AG04449 (cell line): Measurements from ENCODE around the gene TNFAIP2.
"Not testable (repeated sequence)": the region's sequence is repeated elsewhere in the genome, so short reads cannot be mapped to it uniquely, and the experiment has no call there.

ENCODE experiments used
- CTCF ChIA-PET: fragments of 350-600 bp; formaldehyde crosslinking; extraction: SDS; loops from one replicate; lab custom pipeline; 2021; ENCODE audit warnings: antibody characterized with exemption; lab: Yijun Ruan, JAX
- POLR2A ChIA-PET: fragments of 400-600, 350-600 bp; formaldehyde crosslinking; extraction: SDS; loops from one replicate; lab custom pipeline; 2020; ENCODE audit warnings: antibody characterized with exemption, inconsistent platforms; lab: Yijun Ruan, JAX
- DNase-seq: peaks from one replicate; pipeline ENCODE4 v3.0.0-alpha.2; 2010; ENCODE audit warnings: low read depth, low spot score
- H3K4me3 ChIP-seq: 2 replicates; pipeline ENCODE4 v1.5.1; 2011; ENCODE audit warnings: low read depth, mild to moderate bottlenecking, control low read depth, low read length
- CTCF ChIP-seq: IDR thresholded peaks from one replicate; pipeline ENCODE4 v1.5.1; 2011; ENCODE audit warnings: mild to moderate bottlenecking, moderate library complexity, low read length, control low read depth, inconsistent platforms; ENCODE audit not compliant: insufficient read depth; ENCODE audit errors: missing control alignments

Gene TNFAIP2

GRCh38 chr14:103144085-103144484, 20.8 kb downstream of the TNFAIP2 start:
- ChIA-PET CTCF (interaction anchor here (1.0 to 5.7 kb wide), 3 partner anchors 10 to 40 kb away, joined by 3 to 42 read pairs (median 4); no protein-coding TSS in a partner anchor), POLR2A (no interaction called here)
- TF ChIP-seq CTCF: no peak
- no peak overlapping the region for H3K4me3 ChIP-seq
- no peak for DNase-seq

DNA sequence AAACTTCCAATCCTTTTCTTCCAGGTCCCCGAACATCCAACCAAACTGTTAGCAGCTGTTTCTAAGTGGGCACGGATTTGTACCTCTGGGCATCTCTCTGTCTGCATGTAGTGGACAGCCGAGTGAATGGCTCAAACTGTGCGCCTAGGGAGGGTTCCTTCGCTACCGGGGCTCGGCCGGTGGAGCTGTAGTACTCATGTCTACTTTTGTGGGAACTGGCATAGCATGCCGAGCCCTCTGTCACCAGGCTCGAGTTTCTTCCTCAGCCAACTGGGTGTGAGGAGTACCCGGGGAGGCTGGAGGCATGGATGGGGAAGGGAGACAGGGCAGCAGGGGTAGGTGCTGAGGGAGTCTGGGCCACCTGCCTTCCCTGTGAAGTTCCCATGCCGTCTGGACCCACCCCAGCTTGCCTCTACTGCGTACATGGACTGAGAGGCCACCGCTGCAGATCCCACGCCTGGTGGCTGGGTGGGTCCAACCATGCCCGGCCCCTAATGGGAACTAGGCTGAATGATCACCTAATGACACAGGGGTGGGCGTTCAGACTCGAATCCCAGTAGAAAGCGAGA, 23.0 kb downstream of the TNFAIP2 start:
- TF ChIP-seq CTCF: no peak
- DNase-seq: no peak
- ChIA-PET CTCF (interaction anchor here (1.4 to 2.2 kb wide), 2 partner anchors 18 to 42 kb away, joined by 3 to 5 read pairs; no protein-coding TSS in a partner anchor), POLR2A (no interaction called here)
- no peak overlapping the region for H3K4me3 ChIP-seq

GRCh38 chr14:103149351-103150237, 26.3 kb downstream of the TNFAIP2 start:
- H3K4me3 ChIP-seq: no peak overlapping the region
- ChIA-PET POLR2A (no interaction called here), CTCF (interaction anchor here (0.8 to 1.3 kb wide), 6 partner anchors 12 to 143 kb away, joined by 3 to 5 read pairs (median 3); no protein-coding TSS in a partner anchor)
- no peak for TF ChIP-seq CTCF
- DNase-seq: no peak

GRCh38 chr14:103151270-103151945, 28.1 kb downstream of the TNFAIP2 start:
- POLR2A ChIA-PET: no interaction called here
- no peak for DNase-seq
- no peak overlapping the region for H3K4me3 ChIP-seq
- no peak for TF ChIP-seq CTCF
- CTCF ChIA-PET: interaction anchor here (1.7 kb wide), 1 partner anchor 9 kb away, joined by 5 read pairs; no protein-coding TSS in a partner anchor

DNA sequence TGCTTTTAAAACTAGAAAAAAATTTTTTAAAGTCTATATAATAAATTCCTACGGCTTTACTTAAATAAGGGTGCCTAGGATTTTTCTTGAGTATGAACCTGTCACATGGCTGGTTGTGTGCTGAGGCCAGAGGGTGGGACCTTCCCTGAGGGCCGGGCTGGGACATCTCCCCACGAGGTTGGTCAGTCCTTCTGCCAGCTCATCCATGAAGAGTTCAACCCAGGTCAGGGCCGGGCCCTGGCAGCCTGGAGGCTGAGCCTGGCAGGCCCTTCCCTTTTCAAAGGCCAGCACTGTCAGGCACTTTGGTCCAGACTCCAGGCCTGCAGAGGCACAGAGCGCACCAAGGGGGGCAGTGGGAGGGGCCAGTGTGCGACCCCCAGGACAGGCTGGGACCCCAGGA, 31.7 kb downstream of the TNFAIP2 start:
- CTCF ChIA-PET: interaction anchor here (0.7 to 3.5 kb wide), 2 partner anchors 29 to 50 kb away, joined by 3 to 15 read pairs; no protein-coding TSS in a partner anchor
- no peak for TF ChIP-seq CTCF
- POLR2A ChIA-PET: no interaction called here
- DNase-seq: no peak
- H3K4me3 ChIP-seq: no peak overlapping the region

GRCh38 chr14:103155416-103155815, 32.2 kb downstream of the TNFAIP2 start:
- CTCF ChIA-PET: interaction anchor here (3.5 kb wide), 1 partner anchor 50 kb away, joined by 15 read pairs; no protein-coding TSS in a partner anchor

More at GRCh38 chr14:103155416-103155815, 32.2 kb downstream of the TNFAIP2 start:
- POLR2A ChIA-PET, DNase-seq, H3K4me3 ChIP-seq: not testable (repeated sequence)
